Measurements from ENCODE around the gene UQCRHL. TPM values are rescaled to one million over a fixed set of nuclear protein-coding genes. Genes with fewer than 3 reads are reported as not detected.

Gene UQCRHL
- total and polyA plus RNA-seq, 8 donors: 1.2 to 3.2 (median 2.2) TPM

- peaks cover 22 to 53% of the 10 kb centered on the region in 2 donors for H3K4me1 ChIP-seq
- H3K4me3 ChIP-seq: no peak overlapping the region
- no peak for TF ChIP-seq CTCF (IDR thresholded peaks at IDR 0.05)
Measured at GRCh38 chr1:15851210-15852035, 44.0 kb upstream of the UQCRHL start.

GRCh38 chr1:15850471-15851001, 43.1 kb upstream of the UQCRHL start:
- no peak for TF ChIP-seq CTCF (IDR thresholded peaks at IDR 0.05)
- Histone ChIP-seq H3K4me3 (peak overlapping the region; percentile 85 to 91), H3K36me3 (no peaks in the 10 kb centered on the region), H3K27me3 (no peaks in the 10 kb centered on the region), H3K4me1 (peaks cover 22 to 56% of the 10 kb centered on the region in 2 donors), H3K27ac (peak overlapping the region; percentile 96 to 98), H3K9me3 (no peaks in the 10 kb centered on the region)
- peak in 1 of 4 donors; percentile 24 for DNase-seq
- ATAC-seq: no peak
- intact Hi-C loops (cut with DNase I): no loop called here

More at GRCh38 chr1:15851210-15852035, 44.0 kb upstream of the UQCRHL start:
- peak overlapping the region; percentile 96 to 98 for H3K27ac ChIP-seq
- H3K9me3 ChIP-seq: no peaks in the 10 kb centered on the region
- DNase-seq: no peak
- no peak for ATAC-seq
- no peaks in the 10 kb centered on the region for H3K36me3 ChIP-seq
- H3K27me3 ChIP-seq: no peaks in the 10 kb centered on the region
- intact Hi-C loops (cut with DNase I): no loop called here

- no peaks in the 10 kb centered on the region for H3K36me3 ChIP-seq
- H3K4me3 ChIP-seq: peak overlapping the region; percentile 85 to 91
- peak; percentile 12 for ATAC-seq
- intact Hi-C loops (cut with DNase I): no loop called here
- H3K27me3 ChIP-seq: no peaks in the 10 kb centered on the region
- no peaks in the 10 kb centered on the region for H3K9me3 ChIP-seq
- peak in 3 of 4 donors; percentile 54 to 86 (median 82) for DNase-seq
- H3K4me1 ChIP-seq: peaks cover 22 to 59% of the 10 kb centered on the region in 2 donors
- no peak for TF ChIP-seq CTCF (IDR thresholded peaks at IDR 0.05)
- peak overlapping the region; percentile 96 to 98 for H3K27ac ChIP-seq
Measured at GRCh38 chr1:15849775-15850324, 42.4 kb upstream of the UQCRHL start.

GRCh38 chr1:15848929-15849774, 41.7 kb upstream of the UQCRHL start:
- peak; percentile 84 to 94 (median 90) for DNase-seq
- H3K36me3 ChIP-seq: no peaks in the 10 kb centered on the region
- peak overlapping the region; percentile 96 to 98 for H3K27ac ChIP-seq
- H3K27me3 ChIP-seq: no peaks in the 10 kb centered on the region
- H3K4me3 ChIP-seq: peak overlapping the region; percentile 85 to 91
- no peaks in the 10 kb centered on the region for H3K9me3 ChIP-seq
- ATAC-seq: peak; percentile 60
- no peak for TF ChIP-seq CTCF (IDR thresholded peaks at IDR 0.05)
- intact Hi-C loops (cut with DNase I): no loop called here
- peaks cover 22 to 59% of the 10 kb centered on the region in 2 donors for H3K4me1 ChIP-seq
